ENCODE results near the gene STATH.
"Not testable (repeated sequence)": the region's sequence is repeated elsewhere in the genome, so short reads cannot be mapped to it uniquely, and the experiment has no call there.

Gene STATH

GRCh38 chr4:69995526-69996016 is at the start of gene STATH:
STATH (plus strand) TSS chr4:69995966; CDS start chr4:69998438, 2,472 bp downstream.
- DNase-seq = no peak

- no peak for DNase-seq
These were observed 44.2 kb upstream of the STATH start for GRCh38 chr4:69951602-69952001.

- DNase-seq = no peak
These were observed 38.6 kb upstream of the STATH start for GRCh38 chr4:69957209-69957608.

- no peak for DNase-seq
These were observed 30.1 kb upstream of the STATH start, which contains the start of gene CSN2 for GRCh38 chr4:69965628-69966027. CSN2 (minus strand) TSS chr4:69965728; CDS start chr4:69960995, 4,733 bp downstream.

GRCh38 chr4:69970071-69970470 is 25.7 kb upstream of the STATH start:
- DNase-seq = no peak

- DNase-seq = no peak
These were observed 21.1 kb upstream of the STATH start for GRCh38 chr4:69974631-69975030.

GRCh38 chr4:69977582-69977981 is 18.2 kb upstream of the STATH start:
- no peak for DNase-seq

GRCh38 chr4:69984030-69984443 is 11.7 kb upstream of the STATH start:
- no peak for DNase-seq

GRCh38 chr4:69986663-69987062 is 9.1 kb upstream of the STATH start:
- no peak for DNase-seq

- no peak for DNase-seq
These were observed 4.8 kb upstream of the STATH start for GRCh38 chr4:69991016-69991415.

GRCh38 chr4:69994782-69995181 is 984 bp upstream of the STATH start:
- no peak for DNase-seq

GRCh38 chr4:69999420-69999819 is 3.7 kb downstream of the STATH start:
- no peak for DNase-seq

- no peak for DNase-seq
These were observed 4.9 kb downstream of the STATH start for GRCh38 chr4:70000711-70001110.

- no peak for DNase-seq
These were observed 6.7 kb downstream of the STATH start for GRCh38 chr4:70002507-70002906.

GRCh38 chr4:70008771-70009170 is 13.0 kb downstream of the STATH start:
- no peak for DNase-seq

- DNase-seq = not testable (repeated sequence)
These were observed 23.2 kb downstream of the STATH start for GRCh38 chr4:70019006-70019405.

- no peak for DNase-seq
These were observed 27.5 kb downstream of the STATH start for GRCh38 chr4:70023218-70023617.

GRCh38 chr4:70027011-70027410 is 31.2 kb downstream of the STATH start:
- DNase-seq = no peak

- not testable (repeated sequence) for DNase-seq
These were observed 32.4 kb downstream of the STATH start, which contains the start of gene HTN3 for GRCh38 chr4:70028159-70028558. HTN3 (plus strand) TSS chr4:70028459; CDS start chr4:70030741, 2,282 bp downstream.

- not testable (repeated sequence) for DNase-seq
These were observed 41.8 kb downstream of the STATH start for GRCh38 chr4:70037559-70037958.

GRCh38 chr4:70039928-70040327 is 44.2 kb downstream of the STATH start:
- DNase-seq = not testable (repeated sequence)

- DNase-seq = no peak
These were observed 46.0 kb downstream of the STATH start for GRCh38 chr4:70041652-70042286.

- DNase-seq = not testable (repeated sequence)
These were observed 54.4 kb downstream of the STATH start, which contains the start of gene HTN1 for GRCh38 chr4:70050138-70050537. HTN1 (plus strand) TSS chr4:70050438; CDS start chr4:70053077, 2,639 bp downstream.
